DND-41 (cell line): ENCODE results near the gene ARHGAP28.

Source experiments
- ATAC-seq: fragments of 200-7000 bp; cut with Tn5 transposase; 3 replicates; pipeline ENCODE4 v1.9.1; 2021; ENCODE audit warnings: low read depth; ENCODE audit not compliant: insufficient read depth
- DNase-seq: peaks from one replicate; pipeline ENCODE4 v3.0.0-alpha.2; 2020
- H2AFZ ChIP-seq: 2 replicates; pipeline ENCODE4 v1.6.0; 2012; ENCODE audit warnings: low read depth, low read length
- H3K27ac ChIP-seq: 2 replicates; pipeline ENCODE4 v1.5.1; 2012; ENCODE audit warnings: low read length, inconsistent platforms
- H3K27me3 ChIP-seq: fragments of 200-600 bp; sonication (generic); 2 replicates; pipeline ENCODE4 v1.6.0; 2012; ENCODE audit warnings: low read length, mild to moderate bottlenecking, inconsistent platforms; ENCODE audit not compliant: insufficient read depth, poor library complexity
- H3K36me3 ChIP-seq: 2 replicates; pipeline ENCODE4 v1.5.1; 2012; ENCODE audit warnings: low read length, inconsistent platforms; ENCODE audit not compliant: insufficient read depth
- H3K4me1 ChIP-seq: 2 replicates; pipeline ENCODE4 v1.5.1; 2012; ENCODE audit warnings: mild to moderate bottlenecking, low read length; ENCODE audit not compliant: insufficient read depth
- H3K4me2 ChIP-seq: 2 replicates; pipeline ENCODE4 v1.6.0; 2012; ENCODE audit warnings: mild to moderate bottlenecking, moderate library complexity, low read length, inconsistent platforms; ENCODE audit not compliant: insufficient read depth
- H3K4me3 ChIP-seq, 2 experiments: fragments of 200-600 bp in 1 of 2; shearing (Covaris generic) in 1 of 2; 2 replicates each; pipeline ENCODE4 v1.5.1; 2012 to 2016; ENCODE audit warnings: inconsistent platforms in 2 of 2, low read length in 2 of 2, mild to moderate bottlenecking in 2 of 2, low read depth in 1 of 2, moderate library complexity in 1 of 2
- H3K79me2 ChIP-seq: 2 replicates; pipeline ENCODE4 v1.6.0; 2012; ENCODE audit warnings: low read length, inconsistent platforms; ENCODE audit not compliant: insufficient read depth
- H3K9ac ChIP-seq: 2 replicates; pipeline ENCODE4 v1.6.0; 2012; ENCODE audit warnings: low read depth, mild to moderate bottlenecking, inconsistent platforms, low read length, moderate library complexity
- H3K9me3 ChIP-seq: 2 replicates; pipeline ENCODE4 v1.5.1; 2012; ENCODE audit warnings: low read length, moderate library complexity, mild to moderate bottlenecking, inconsistent platforms; ENCODE audit not compliant: insufficient read depth, severe bottlenecking
- H4K20me1 ChIP-seq: 2 replicates; pipeline ENCODE4 v1.6.0; 2012; ENCODE audit warnings: low read length; ENCODE audit not compliant: insufficient read depth
- CTCF ChIP-seq: IDR thresholded peaks from 2 replicates; pipeline ENCODE4 v1.5.1; 2012; ENCODE audit warnings: borderline replicate concordance, low read length, moderate library complexity, mild to moderate bottlenecking; ENCODE audit not compliant: poor library complexity, severe bottlenecking; ENCODE audit errors: extremely low read depth
- EZH2 ChIP-seq: IDR thresholded peaks from 3 replicates; pipeline ENCODE4 v1.6.1; 2012; ENCODE audit warnings: borderline replicate concordance, low read depth, mild to moderate bottlenecking, moderate library complexity, low read length, inconsistent platforms; ENCODE audit not compliant: severe bottlenecking

The ARHGAP28 gene

GRCh38 chr18:6730416-6731221 lies 1.1 kb downstream of the ARHGAP28 start:
- Histone ChIP-seq H4K20me1 (no peaks in the 10 kb centered on the region), H3K4me1 (no peaks in the 10 kb centered on the region), H3K27ac (no peak overlapping the region), H3K9me3 (no peaks in the 10 kb centered on the region), H3K4me3 (no peak overlapping the region), H3K27me3 (no peaks in the 10 kb centered on the region), H3K79me2 (no peaks in the 10 kb centered on the region), H3K4me2 (no peak overlapping the region), H3K9ac (no peak overlapping the region), H3K36me3 (no peaks in the 10 kb centered on the region), H2AFZ (no peak overlapping the region)
- no peak for ATAC-seq
- DNase-seq, result no peak
- TF ChIP-seq EZH2, result no peak
- TF ChIP-seq CTCF, result no peak

GRCh38 chr18:6731222-6731596 lies 1.7 kb downstream of the ARHGAP28 start:
- no peak for DNase-seq
- H3K27ac ChIP-seq, result no peak overlapping the region
- H3K36me3 ChIP-seq, result no peaks in the 10 kb centered on the region
- TF ChIP-seq CTCF, result no peak
- TF ChIP-seq EZH2, result no peak
- H3K9ac ChIP-seq, result no peak overlapping the region
- no peak overlapping the region for H3K4me3 ChIP-seq
- H3K4me2 ChIP-seq, result no peak overlapping the region
- H2AFZ ChIP-seq, result no peak overlapping the region
- no peak for ATAC-seq
- no peaks in the 10 kb centered on the region for H3K9me3 ChIP-seq
- no peaks in the 10 kb centered on the region for H3K79me2 ChIP-seq
- no peaks in the 10 kb centered on the region for H3K4me1 ChIP-seq
- H4K20me1 ChIP-seq, result no peaks in the 10 kb centered on the region
- no peaks in the 10 kb centered on the region for H3K27me3 ChIP-seq

GRCh38 chr18:6732952-6733351 lies 3.4 kb downstream of the ARHGAP28 start:
- TF ChIP-seq EZH2 (no peak), CTCF (no peak)
- ATAC-seq, result no peak
- DNase-seq, result no peak

GRCh38 chr18:6733758-6734157 lies 4.2 kb downstream of the ARHGAP28 start:
- Histone ChIP-seq H3K4me3 (no peak overlapping the region), H3K27ac (no peak overlapping the region), H4K20me1 (no peaks in the 10 kb centered on the region), H3K79me2 (no peaks in the 10 kb centered on the region), H3K36me3 (no peaks in the 10 kb centered on the region), H3K4me2 (no peak overlapping the region), H2AFZ (no peak overlapping the region), H3K27me3 (no peaks in the 10 kb centered on the region), H3K4me1 (no peaks in the 10 kb centered on the region), H3K9ac (no peak overlapping the region), H3K9me3 (no peaks in the 10 kb centered on the region)
- TF ChIP-seq CTCF, result no peak
- no peak for TF ChIP-seq EZH2
- DNase-seq (no peak), ATAC-seq (no peak)

More at GRCh38 chr18:6732952-6733351, 3.4 kb downstream of the ARHGAP28 start:
- H3K9ac ChIP-seq, result no peak overlapping the region
- no peak overlapping the region for H3K4me2 ChIP-seq
- H2AFZ ChIP-seq, result no peak overlapping the region
- H3K4me1 ChIP-seq, result no peaks in the 10 kb centered on the region
- H3K9me3 ChIP-seq, result no peaks in the 10 kb centered on the region
- no peak overlapping the region for H3K4me3 ChIP-seq
- no peaks in the 10 kb centered on the region for H3K27me3 ChIP-seq
- H3K27ac ChIP-seq, result no peak overlapping the region
- H3K79me2 ChIP-seq, result no peaks in the 10 kb centered on the region
- H4K20me1 ChIP-seq, result no peaks in the 10 kb centered on the region
- H3K36me3 ChIP-seq, result no peaks in the 10 kb centered on the region
